ENCODE data around the gene TIMP4. TPM values are rescaled to one million over a fixed set of nuclear protein-coding genes. Genes with fewer than 3 reads are reported as not detected.

TIMP4 gene
- 280 TPM for total RNA-seq
- long read RNA-seq, transcript TIMP4-201 (5 exons, 1,650 nt) = major isoform, 1,719 of 1,851 reads
- long read RNA-seq, partial matches to known transcripts = 30 of 1,851 reads
- long read RNA-seq, other reads (novel, unspliced or antisense) = 102 of 1,851 reads

DNA sequence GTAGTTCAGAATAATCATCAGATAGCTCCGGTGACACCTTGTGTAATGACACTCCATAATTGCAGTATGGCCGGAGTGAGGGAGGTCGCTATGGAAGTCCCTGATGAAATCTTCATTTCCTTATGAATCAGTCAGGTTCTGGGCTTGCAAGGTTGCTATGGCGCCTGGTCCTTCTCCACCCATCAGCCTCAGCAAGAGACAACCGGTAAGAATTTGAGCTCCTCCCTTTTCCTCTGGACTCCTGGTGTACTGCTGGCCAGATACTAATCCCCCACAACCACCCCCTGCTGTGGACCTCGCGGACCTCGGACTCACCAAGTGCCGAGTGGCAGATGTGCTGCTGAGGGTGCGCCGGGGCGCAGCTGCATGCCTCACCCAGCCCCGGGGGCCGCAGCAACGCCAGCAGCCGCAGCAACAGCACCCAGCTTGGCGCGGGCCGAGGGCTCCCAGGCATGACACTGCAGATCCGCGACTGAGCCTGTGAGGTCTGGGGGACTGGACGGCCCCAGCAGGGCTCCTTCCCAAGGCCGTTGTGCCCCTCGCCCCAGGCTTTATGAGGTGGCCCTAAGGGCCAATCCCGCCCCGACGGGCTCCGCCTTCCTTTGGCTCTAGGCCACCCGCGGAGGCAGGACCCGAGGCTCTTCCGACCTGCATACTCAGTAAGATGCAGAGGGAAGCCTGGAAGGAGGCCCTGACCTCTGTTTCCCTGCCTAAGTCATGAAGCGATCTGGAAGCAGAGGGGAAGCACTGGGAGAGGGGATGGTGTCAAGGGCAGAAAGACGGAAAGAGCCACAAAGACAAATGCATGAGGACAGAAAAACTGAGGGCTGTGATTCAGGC is at the start of gene TIMP4:
TSS of gene TIMP4 (minus strand) at position 526 of the 840 bp plus-strand sequence. CDS start at position 454, 72 bp downstream.
- DNase-seq (ENCODE audit: low spot score) = no peak

DNA sequence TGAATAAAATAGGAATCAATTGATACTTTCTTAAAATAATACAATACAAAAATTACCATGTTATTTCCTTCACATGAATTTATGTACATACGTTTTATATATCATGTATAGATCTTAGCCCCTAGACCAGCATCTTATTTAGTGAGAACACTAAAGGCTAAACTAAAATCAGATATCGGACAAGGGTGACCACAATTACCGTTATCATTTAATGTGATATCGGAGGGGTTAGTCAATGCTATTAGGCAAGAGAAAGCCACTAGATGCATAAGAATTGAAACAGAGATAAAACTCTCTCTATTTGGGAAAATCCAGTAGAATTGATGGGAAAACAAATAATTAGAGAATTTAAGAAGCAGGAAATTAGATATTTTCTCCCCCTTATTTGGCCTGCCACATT is 46.5 kb upstream of the TIMP4 start:
- DNase-seq (ENCODE audit: low spot score) = no peak

DNA sequence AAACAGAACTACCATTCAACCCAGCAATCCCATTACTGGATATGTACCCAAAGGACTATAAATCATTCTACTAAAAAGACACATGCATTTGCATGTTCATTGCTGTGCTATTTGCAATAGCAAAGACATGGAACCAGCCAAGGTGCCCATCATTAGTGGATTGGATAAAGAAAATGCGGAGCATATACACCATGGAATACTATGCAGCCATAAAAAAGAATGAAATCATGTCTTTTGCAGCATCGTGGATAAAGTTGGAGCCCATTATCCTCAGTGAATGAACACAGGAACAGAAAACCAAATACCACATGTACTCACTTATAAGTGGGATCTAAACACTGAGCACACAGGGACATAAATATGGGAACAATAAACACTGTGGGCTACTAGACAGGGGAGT is 43.1 kb upstream of the TIMP4 start:
- no peak for DNase-seq (ENCODE audit: low spot score)

DNA sequence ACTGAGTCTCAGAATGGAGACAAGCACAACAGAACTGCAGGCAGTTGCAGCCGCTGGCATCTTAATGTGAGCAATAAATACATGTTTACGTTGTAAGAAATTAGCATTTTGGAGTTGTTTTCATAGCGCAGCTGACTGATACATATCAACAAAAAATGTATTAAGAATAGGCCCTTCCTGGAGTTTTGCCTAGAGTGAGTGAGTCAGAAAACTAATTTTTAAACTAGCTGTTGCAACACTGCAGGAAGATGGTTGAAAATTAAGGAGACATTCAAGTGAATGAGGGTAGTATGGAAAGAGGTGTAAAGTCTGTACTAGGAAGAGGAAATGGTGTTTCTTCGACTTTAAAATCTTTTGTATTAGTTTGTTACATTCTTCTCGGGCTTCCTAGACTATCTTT is 39.6 kb upstream of the TIMP4 start:
- no peak for DNase-seq (ENCODE audit: low spot score)

DNA sequence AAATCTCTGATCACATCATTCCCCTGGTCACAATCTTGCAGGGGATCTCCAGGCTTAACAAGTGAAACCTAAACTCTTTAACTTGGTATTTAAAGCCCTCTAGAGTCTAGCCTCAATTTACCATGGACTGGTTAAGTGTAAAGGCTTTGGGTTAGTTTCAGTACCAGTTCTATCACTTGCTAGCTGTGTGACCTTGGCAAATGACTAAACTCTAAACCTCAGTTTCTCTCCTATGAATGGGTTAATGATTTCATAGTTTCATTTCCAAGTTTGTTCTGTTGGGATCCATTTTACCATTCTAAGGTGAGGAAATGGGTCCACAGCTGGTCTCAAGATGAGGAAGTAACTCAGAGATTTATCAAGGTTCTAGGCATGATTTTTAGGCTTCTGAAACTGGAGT is 38.8 kb upstream of the TIMP4 start:
- DNase-seq (ENCODE audit: low spot score) = no peak

- DNase-seq (ENCODE audit: low spot score) = no peak
Measured at GRCh38 chr3:12196684-12197083, 38.0 kb upstream of the TIMP4 start.

- no peak for DNase-seq (ENCODE audit: low spot score)
Measured at GRCh38 chr3:12195231-12195630, 36.5 kb upstream of the TIMP4 start.

DNA sequence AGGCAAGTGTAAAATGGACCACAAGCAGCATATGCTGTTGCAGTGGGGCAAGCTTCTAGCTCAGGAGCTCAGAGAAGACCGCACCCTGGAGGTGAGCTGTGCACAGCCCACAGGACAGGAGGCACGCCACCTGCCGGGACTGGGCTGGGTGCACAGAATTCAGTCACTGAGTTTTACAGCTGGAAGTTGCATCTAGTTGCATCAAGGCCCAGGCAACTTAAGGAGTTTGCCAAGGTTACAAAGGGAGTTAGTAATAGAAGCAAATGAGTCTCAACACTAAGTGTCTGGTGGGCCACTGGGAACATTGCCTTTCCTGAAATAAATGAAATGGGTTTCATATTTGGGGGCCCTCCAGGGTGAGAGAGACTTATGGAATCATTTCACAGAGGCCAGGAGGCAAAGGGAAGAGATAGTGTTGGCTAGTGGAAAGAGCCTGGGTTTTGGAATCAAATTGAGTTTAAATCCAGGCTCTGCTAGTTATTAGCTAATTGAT is 36.0 kb upstream of the TIMP4 start:
- no peak for DNase-seq (ENCODE audit: low spot score)

DNA sequence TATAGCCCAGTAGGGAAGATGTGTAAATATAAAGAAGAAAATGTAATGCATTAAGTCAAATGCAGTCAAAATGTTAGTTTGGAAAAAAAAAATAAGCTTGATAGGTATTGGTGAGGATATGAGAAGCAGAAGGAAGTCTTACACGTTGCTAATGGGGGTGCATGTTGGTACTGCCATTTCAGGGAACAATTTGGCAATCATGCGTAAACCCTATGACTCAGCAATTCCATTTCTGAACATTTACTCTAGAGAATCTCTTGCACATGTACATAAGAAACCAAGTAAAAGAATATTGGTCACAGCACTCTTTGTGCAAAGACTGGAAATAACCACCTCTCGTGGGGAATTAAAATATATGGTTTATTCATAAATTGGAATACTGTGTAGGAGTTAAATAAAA is 35.5 kb upstream of the TIMP4 start:
- DNase-seq (ENCODE audit: low spot score) = no peak

DNA sequence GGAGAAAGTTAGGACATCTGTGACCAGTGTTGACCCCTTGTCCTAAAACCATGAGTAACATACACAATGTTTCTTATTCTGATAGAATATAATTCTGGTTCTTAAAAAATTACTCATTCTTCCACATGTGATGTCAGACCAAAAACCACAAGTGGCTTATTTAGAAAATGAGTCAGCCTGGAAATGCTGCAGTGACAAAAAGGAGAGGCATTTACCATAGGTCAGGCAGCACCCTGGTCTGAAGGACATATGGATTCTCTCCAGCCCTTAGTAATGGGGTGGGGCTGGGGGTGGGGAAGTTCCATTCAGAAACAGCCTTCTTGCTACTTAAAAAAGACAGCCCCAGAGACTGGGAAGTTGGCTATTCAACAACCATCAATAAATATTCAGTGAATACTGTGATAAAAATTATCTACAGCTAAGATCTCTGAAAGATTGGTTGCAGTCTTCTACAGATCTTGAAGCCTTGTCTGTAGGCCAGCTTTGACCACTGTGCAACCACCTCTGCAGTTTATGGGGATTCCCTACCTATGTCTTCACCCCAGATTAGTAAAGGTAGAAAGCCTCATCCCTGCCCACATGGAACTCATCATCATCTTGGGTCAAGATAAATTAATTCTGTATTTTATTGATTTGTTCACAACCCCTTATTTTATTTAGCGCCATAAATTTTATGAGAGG is 34.9 kb upstream of the TIMP4 start:
- no peak for DNase-seq (ENCODE audit: low spot score)

GRCh38 chr3:12192655-12193484 is 34.2 kb upstream of the TIMP4 start:
- no peak for DNase-seq (ENCODE audit: low spot score)

GRCh38 chr3:12192173-12192572 is 33.5 kb upstream of the TIMP4 start:
- DNase-seq (ENCODE audit: low spot score) = no peak

- DNase-seq (ENCODE audit: low spot score) = no peak
Measured at GRCh38 chr3:12191559-12191958, 32.8 kb upstream of the TIMP4 start.

- DNase-seq (ENCODE audit: low spot score) = no peak
Measured at GRCh38 chr3:12190832-12191231, 32.1 kb upstream of the TIMP4 start.

DNA sequence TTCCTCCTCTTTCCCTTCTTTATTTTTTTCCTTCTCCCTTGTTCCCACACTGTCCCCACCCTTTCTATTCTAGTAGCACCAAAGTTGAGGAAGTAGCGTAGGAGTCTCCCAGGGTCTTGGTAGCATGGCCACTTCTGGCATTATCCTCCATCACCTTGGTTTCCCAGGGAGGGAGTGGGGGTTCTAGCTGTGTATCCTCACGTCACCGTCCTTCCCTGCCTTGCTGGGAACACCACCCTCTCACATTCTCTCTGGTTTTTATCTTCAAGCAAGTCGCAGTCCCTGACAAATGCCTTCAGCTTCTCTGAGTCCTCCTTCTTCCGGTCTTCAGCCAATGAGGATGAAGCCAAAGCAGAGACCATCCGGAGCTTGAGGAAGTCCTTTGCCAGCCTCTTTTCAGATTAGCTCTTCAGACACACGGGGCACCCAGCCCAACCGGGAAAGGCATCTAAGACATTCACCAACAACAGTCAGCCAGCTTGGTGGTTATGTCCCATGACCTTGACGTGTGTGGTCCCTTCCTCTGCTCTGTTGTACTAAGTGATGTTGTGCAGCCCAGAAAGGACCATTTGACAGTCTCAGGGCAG is 31.6 kb upstream of the TIMP4 start:
- no peak for DNase-seq (ENCODE audit: low spot score)

- DNase-seq (ENCODE audit: low spot score) = no peak
Measured at GRCh38 chr3:12188681-12189287, 30.1 kb upstream of the TIMP4 start.

DNA sequence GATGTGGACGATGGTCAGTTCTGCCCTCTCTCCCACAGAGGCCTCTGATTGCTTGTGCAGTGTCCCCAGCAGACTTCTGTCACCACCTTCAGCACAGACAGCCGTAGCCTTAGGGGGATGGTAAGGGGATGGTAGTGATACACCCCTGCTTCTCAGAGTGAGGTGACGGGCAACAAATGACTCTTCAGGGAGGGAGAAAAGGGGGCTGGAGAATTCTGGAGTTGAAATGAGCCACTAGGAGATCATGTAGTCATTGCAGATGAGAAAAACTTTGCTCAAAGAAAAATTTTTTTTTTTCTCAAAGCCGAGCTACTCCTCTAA is 29.6 kb upstream of the TIMP4 start:
- DNase-seq (ENCODE audit: low spot score) = no peak

- DNase-seq (ENCODE audit: low spot score) = no peak
Measured at GRCh38 chr3:12187448-12188327, 29.0 kb upstream of the TIMP4 start.

DNA sequence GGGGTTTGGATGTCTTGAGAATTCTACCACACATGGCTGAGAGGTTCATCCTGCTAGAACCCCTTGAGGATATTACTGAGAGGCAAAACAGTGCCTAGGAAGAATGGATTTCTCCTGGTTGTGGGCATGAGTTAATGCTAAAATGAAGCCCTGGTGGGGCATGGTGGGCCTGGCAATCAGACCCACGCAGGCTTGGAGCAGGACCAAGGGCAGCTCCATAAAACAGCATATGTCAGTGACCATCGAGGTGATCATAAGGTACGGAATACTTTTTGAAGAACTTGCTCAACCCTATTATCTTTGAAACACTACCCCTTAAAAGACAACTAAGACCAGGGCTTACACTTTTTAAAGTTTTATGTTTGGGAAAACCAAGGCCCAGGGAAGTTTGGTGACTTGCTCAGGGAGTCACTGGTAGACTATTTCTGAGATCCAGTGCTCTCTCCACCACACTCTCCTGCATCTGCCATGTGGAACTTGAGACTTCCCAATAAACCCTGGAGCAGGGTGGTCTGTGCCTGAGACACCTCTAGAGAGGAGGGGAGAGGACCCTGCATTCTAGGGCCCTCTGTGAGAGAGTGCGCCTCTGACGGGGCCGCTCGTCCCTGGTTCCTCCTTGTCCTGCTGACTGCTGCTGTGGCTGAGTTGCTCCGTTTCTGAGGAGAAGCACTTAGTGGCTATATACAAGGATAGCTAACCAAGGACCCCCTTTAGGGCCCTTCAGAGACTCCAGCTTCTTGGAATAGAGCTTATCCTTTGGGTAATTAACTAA is 28.0 kb upstream of the TIMP4 start:
- DNase-seq (ENCODE audit: low spot score) = no peak

Measured in mesenteric fat pad (tissue), 1 donor.